ENCODE results near the gene PFKFB3.

The PFKFB3 gene

GRCh38 chr10:6269432-6269831 is 66.7 kb downstream of the PFKFB3 start:
- Histone ChIP-seq H2BK5ac (ENCODE audit: low read length) (no peak overlapping the region), H2BK120ac (ENCODE audit: low read depth, low read length) (no peak overlapping the region), H3K9ac (ENCODE audit: low read length) (no peak overlapping the region), H4K8ac (ENCODE audit: low read depth, low read length) (no peak overlapping the region), H3K27ac (ENCODE audit: low read depth, low read length) (no peak overlapping the region), H3K4me3 (ENCODE audit: low read length) (no peak overlapping the region), H2BK15ac (replicated peaks; ENCODE audit: low read depth) (no peak overlapping the region), H3K23ac (ENCODE audit: low read length) (no peak overlapping the region), H2AK5ac (ENCODE audit: low read length) (no peak overlapping the region), H3K4me2 (ENCODE audit: low read length) (no peak overlapping the region), H3K79me2 (ENCODE audit: control insufficient read depth, insufficient read depth, low read length) (no peaks in the 10 kb centered on the region), H3K56ac (ENCODE audit: low read length) (no peak overlapping the region), H3K36me3 (ENCODE audit: control insufficient read depth, insufficient read depth, low read length) (no peaks in the 10 kb centered on the region), H3K18ac (ENCODE audit: low read length) (no peak overlapping the region), H3K4me1 (ENCODE audit: control insufficient read depth, low read depth, low read length) (peaks cover 2% of the 10 kb centered on the region), H3K4ac (ENCODE audit: low read depth, low read length) (no peak overlapping the region), H3K79me1 (ENCODE audit: low read length) (no peaks in the 10 kb centered on the region), H3K27me3 (ENCODE audit: insufficient read depth, low read length, poor library complexity) (no peaks in the 10 kb centered on the region), H4K5ac (ENCODE audit: low read length) (no peak overlapping the region)
- WGBS (ENCODE audit: extremely low coverage, insufficient coverage, low lambda C conversion rate): 100% methylated on average over 1 of the region's 2 CpGs
- no peak for DNase-seq

GRCh38 chr10:6269953-6270867 is 67.5 kb downstream of the PFKFB3 start:
- no peak overlapping the region for H3K4me2 ChIP-seq (ENCODE audit: low read length)
- no CpG with 5 or more reads among the region's 20 CpGs for WGBS (ENCODE audit: extremely low coverage, insufficient coverage, low lambda C conversion rate)

GRCh38 chr10:6270951-6271350 is 68.2 kb downstream of the PFKFB3 start:
- Histone ChIP-seq H2BK5ac (ENCODE audit: low read length) (no peak overlapping the region), H3K4me2 (ENCODE audit: low read length) (no peak overlapping the region), H3K56ac (ENCODE audit: low read length) (no peak overlapping the region), H3K27ac (ENCODE audit: low read depth, low read length) (no peak overlapping the region), H2AK5ac (ENCODE audit: low read length) (no peak overlapping the region), H3K36me3 (ENCODE audit: control insufficient read depth, insufficient read depth, low read length) (no peaks in the 10 kb centered on the region), H4K8ac (ENCODE audit: low read depth, low read length) (no peak overlapping the region), H3K79me1 (ENCODE audit: low read length) (no peaks in the 10 kb centered on the region), H3K23ac (ENCODE audit: low read length) (no peak overlapping the region), H3K4ac (ENCODE audit: low read depth, low read length) (no peak overlapping the region), H3K27me3 (ENCODE audit: insufficient read depth, low read length, poor library complexity) (no peaks in the 10 kb centered on the region), H3K4me3 (ENCODE audit: low read length) (no peak overlapping the region), H3K9ac (ENCODE audit: low read length) (no peak overlapping the region), H3K18ac (ENCODE audit: low read length) (no peak overlapping the region), H3K79me2 (ENCODE audit: control insufficient read depth, insufficient read depth, low read length) (no peaks in the 10 kb centered on the region), H4K5ac (ENCODE audit: low read length) (no peak overlapping the region), H3K4me1 (ENCODE audit: control insufficient read depth, low read depth, low read length) (peaks cover 2% of the 10 kb centered on the region), H2BK15ac (replicated peaks; ENCODE audit: low read depth) (no peak overlapping the region), H2BK120ac (ENCODE audit: low read depth, low read length) (no peak overlapping the region)
- no CpG with 5 or more reads among the region's 7 CpGs for WGBS (ENCODE audit: extremely low coverage, insufficient coverage, low lambda C conversion rate)
- DNase-seq: no peak

More at GRCh38 chr10:6269953-6270867, 67.5 kb downstream of the PFKFB3 start:
- H3K23ac ChIP-seq (ENCODE audit: low read length): no peak overlapping the region
- no peak overlapping the region for H2BK15ac ChIP-seq (replicated peaks; ENCODE audit: low read depth)
- no peak overlapping the region for H4K5ac ChIP-seq (ENCODE audit: low read length)
- H4K8ac ChIP-seq (ENCODE audit: low read depth, low read length): no peak overlapping the region
- H3K27me3 ChIP-seq (ENCODE audit: insufficient read depth, low read length, poor library complexity): no peaks in the 10 kb centered on the region
- H3K36me3 ChIP-seq (ENCODE audit: control insufficient read depth, insufficient read depth, low read length): no peaks in the 10 kb centered on the region
- no peak overlapping the region for H3K4ac ChIP-seq (ENCODE audit: low read depth, low read length)
- H2AK5ac ChIP-seq (ENCODE audit: low read length): no peak overlapping the region
- no peak overlapping the region for H2BK120ac ChIP-seq (ENCODE audit: low read depth, low read length)
- no peak overlapping the region for H3K4me3 ChIP-seq (ENCODE audit: low read length)
- no peak for DNase-seq
- H2BK5ac ChIP-seq (ENCODE audit: low read length): no peak overlapping the region
- H3K79me2 ChIP-seq (ENCODE audit: control insufficient read depth, insufficient read depth, low read length): no peaks in the 10 kb centered on the region
- H3K79me1 ChIP-seq (ENCODE audit: low read length): no peaks in the 10 kb centered on the region
- H3K4me1 ChIP-seq (ENCODE audit: control insufficient read depth, low read depth, low read length): peaks cover 2% of the 10 kb centered on the region
- no peak overlapping the region for H3K27ac ChIP-seq (ENCODE audit: low read depth, low read length)
- no peak overlapping the region for H3K18ac ChIP-seq (ENCODE audit: low read length)
- no peak overlapping the region for H3K56ac ChIP-seq (ENCODE audit: low read length)
- no peak overlapping the region for H3K9ac ChIP-seq (ENCODE audit: low read length)

- no CpG with 5 or more reads among the region's 3 CpGs for WGBS (ENCODE audit: extremely low coverage, insufficient coverage, low lambda C conversion rate)
- Histone ChIP-seq H3K79me2 (ENCODE audit: control insufficient read depth, insufficient read depth, low read length) (no peaks in the 10 kb centered on the region), H3K4me1 (ENCODE audit: control insufficient read depth, low read depth, low read length) (peaks cover 2% of the 10 kb centered on the region), H3K23ac (ENCODE audit: low read length) (no peak overlapping the region), H3K9ac (ENCODE audit: low read length) (no peak overlapping the region), H2AK5ac (ENCODE audit: low read length) (no peak overlapping the region), H2BK5ac (ENCODE audit: low read length) (no peak overlapping the region), H3K56ac (ENCODE audit: low read length) (no peak overlapping the region), H3K27me3 (ENCODE audit: insufficient read depth, low read length, poor library complexity) (no peaks in the 10 kb centered on the region), H4K5ac (ENCODE audit: low read length) (no peak overlapping the region), H2BK15ac (replicated peaks; ENCODE audit: low read depth) (no peak overlapping the region), H3K4ac (ENCODE audit: low read depth, low read length) (no peak overlapping the region), H3K4me2 (ENCODE audit: low read length) (no peak overlapping the region), H3K4me3 (ENCODE audit: low read length) (no peak overlapping the region), H3K27ac (ENCODE audit: low read depth, low read length) (no peak overlapping the region), H3K36me3 (ENCODE audit: control insufficient read depth, insufficient read depth, low read length) (no peaks in the 10 kb centered on the region), H4K8ac (ENCODE audit: low read depth, low read length) (no peak overlapping the region), H3K79me1 (ENCODE audit: low read length) (no peaks in the 10 kb centered on the region), H3K18ac (ENCODE audit: low read length) (no peak overlapping the region), H2BK120ac (ENCODE audit: low read depth, low read length) (no peak overlapping the region)
- DNase-seq: no peak
These were observed 68.9 kb downstream of the PFKFB3 start for GRCh38 chr10:6271663-6272062.

DNA sequence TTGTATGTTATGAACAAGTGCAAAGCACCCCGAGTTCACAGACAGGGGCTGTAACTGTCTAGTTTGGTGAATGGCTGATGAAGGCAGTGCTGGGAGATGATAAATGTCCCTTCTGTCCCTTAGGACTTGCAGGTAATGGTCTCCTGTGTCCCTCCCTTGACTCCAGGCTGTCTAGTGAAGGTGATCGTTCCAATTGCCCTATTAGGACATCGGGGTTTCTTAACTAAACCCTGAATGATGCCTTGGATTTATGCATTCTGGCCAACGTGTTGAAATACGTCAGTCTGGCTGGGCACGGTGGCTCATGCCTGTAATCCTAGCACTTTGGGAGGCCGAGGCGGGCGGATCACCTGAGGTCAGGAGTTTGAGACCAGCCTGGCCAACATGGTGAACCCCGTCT is 69.4 kb downstream of the PFKFB3 start:
- Histone ChIP-seq H4K5ac (ENCODE audit: low read length) (no peak overlapping the region), H4K8ac (ENCODE audit: low read depth, low read length) (no peak overlapping the region), H3K56ac (ENCODE audit: low read length) (no peak overlapping the region), H3K4me3 (ENCODE audit: low read length) (no peak overlapping the region), H2BK120ac (ENCODE audit: low read depth, low read length) (no peak overlapping the region), H3K27ac (ENCODE audit: low read depth, low read length) (no peak overlapping the region), H3K27me3 (ENCODE audit: insufficient read depth, low read length, poor library complexity) (no peaks in the 10 kb centered on the region), H3K36me3 (ENCODE audit: control insufficient read depth, insufficient read depth, low read length) (no peaks in the 10 kb centered on the region), H2BK15ac (replicated peaks; ENCODE audit: low read depth) (no peak overlapping the region), H2BK5ac (ENCODE audit: low read length) (no peak overlapping the region), H3K23ac (ENCODE audit: low read length) (no peak overlapping the region), H3K79me2 (ENCODE audit: control insufficient read depth, insufficient read depth, low read length) (no peaks in the 10 kb centered on the region), H2AK5ac (ENCODE audit: low read length) (no peak overlapping the region), H3K18ac (ENCODE audit: low read length) (no peak overlapping the region), H3K4me2 (ENCODE audit: low read length) (no peak overlapping the region), H3K4me1 (ENCODE audit: control insufficient read depth, low read depth, low read length) (peaks cover 2% of the 10 kb centered on the region), H3K4ac (ENCODE audit: low read depth, low read length) (no peak overlapping the region), H3K9ac (ENCODE audit: low read length) (no peak overlapping the region), H3K79me1 (ENCODE audit: low read length) (no peaks in the 10 kb centered on the region)
- DNase-seq: no peak
- WGBS (ENCODE audit: extremely low coverage, insufficient coverage, low lambda C conversion rate): no CpG with 5 or more reads among the region's 10 CpGs

Measured in mesendoderm (in vitro differentiated cells).